ENCODE data around the gene ABCA4. TPM values are rescaled to one million over a fixed set of nuclear protein-coding genes. Genes with fewer than 3 reads are reported as not detected.

ABCA4 gene
- total RNA-seq, 6 donors from 2014 or later: under 0.01 to 1.3 (median 0.53) TPM

- 60 to 77% methylated on average over 6 of the region's 6 CpGs for WGBS, 2 donors
- no peak for DNase-seq
- no peaks in the 10 kb centered on the region for H3K36me3 ChIP-seq
- no peak for ATAC-seq (ENCODE audit: low FRiP score in 2 of 2)
- no peak overlapping the region for H3K27ac ChIP-seq
- H3K27me3 ChIP-seq: no peaks in the 10 kb centered on the region
- TF ChIP-seq CTCF (IDR thresholded peaks at IDR 0.05) (no peak), POLR2AphosphoS5 (IDR thresholded peaks at IDR 0.05) (no peak), EP300 (IDR thresholded peaks at IDR 0.05) (no peak), POLR2A (IDR thresholded peaks at IDR 0.05) (no peak)
- H3K4me1 ChIP-seq: no peaks in the 10 kb centered on the region
- H3K4me3 ChIP-seq: no peak overlapping the region
- H3K9me3 ChIP-seq: no peaks in the 10 kb centered on the region
Observed at GRCh38 chr1:94125551-94126514, 4.9 kb upstream of the ABCA4 start.

- Histone ChIP-seq H3K27ac (no peak overlapping the region), H3K4me1 (no peaks in the 10 kb centered on the region), H3K9me3 (no peaks in the 10 kb centered on the region), H3K27me3 (no peaks in the 10 kb centered on the region), H3K36me3 (no peaks in the 10 kb centered on the region), H3K4me3 (no peak overlapping the region)
- TF ChIP-seq CTCF (IDR thresholded peaks at IDR 0.05) (no peak), EP300 (IDR thresholded peaks at IDR 0.05) (no peak), POLR2AphosphoS5 (IDR thresholded peaks at IDR 0.05) (no peak), POLR2A (IDR thresholded peaks at IDR 0.05) (no peak)
- ATAC-seq (ENCODE audit: low FRiP score in 2 of 2) (no peak), DNase-seq (no peak)
- WGBS, 2 donors: 93 to 94% methylated on average over 1 of the region's 1 CpG
Observed at GRCh38 chr1:94124538-94124937, 3.6 kb upstream of the ABCA4 start.

DNA sequence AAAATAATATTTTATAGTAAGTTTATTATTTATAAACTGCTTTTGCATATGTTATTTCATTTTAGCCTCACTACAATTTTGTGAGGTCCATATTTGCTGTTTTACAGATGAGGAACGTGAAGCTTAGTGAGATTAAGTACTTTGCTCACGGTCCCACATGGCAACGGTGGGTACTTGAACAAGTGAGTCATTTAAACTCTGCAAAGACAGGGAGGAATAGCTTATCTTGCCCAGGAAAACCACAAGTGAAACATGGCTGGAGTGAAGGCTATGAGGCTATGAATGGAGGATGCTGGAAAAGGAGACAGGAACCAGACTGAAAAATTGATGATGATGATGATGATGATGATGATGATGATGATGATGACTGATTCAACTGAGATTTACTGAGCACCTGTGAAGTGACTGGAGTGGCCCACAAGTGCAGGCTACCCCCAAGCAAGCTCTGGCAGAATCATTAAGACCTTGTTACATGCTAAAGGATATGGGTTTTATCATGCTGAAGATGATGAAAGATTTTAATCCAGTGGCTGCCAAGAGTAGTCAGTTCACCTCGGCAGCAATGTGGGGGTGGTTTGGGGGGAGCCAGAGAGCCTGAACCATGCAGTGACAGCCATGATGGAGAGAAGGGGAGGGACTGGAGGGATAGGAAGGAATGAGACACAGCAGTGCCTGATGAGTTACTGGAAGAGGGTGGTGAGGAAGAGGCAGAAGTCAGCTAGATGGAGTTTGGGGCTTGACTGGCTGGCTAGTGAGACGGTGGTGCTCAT lies 1.4 kb upstream of the ABCA4 start:
- H3K4me1 ChIP-seq: no peaks in the 10 kb centered on the region
- H3K27me3 ChIP-seq: no peaks in the 10 kb centered on the region
- ATAC-seq (ENCODE audit: low FRiP score in 2 of 2): no peak
- WGBS, 2 donors: 74 to 77% methylated on average over 5 of the region's 5 CpGs
- no peaks in the 10 kb centered on the region for H3K9me3 ChIP-seq
- no peak overlapping the region for H3K27ac ChIP-seq
- H3K4me3 ChIP-seq: no peak overlapping the region
- no peaks in the 10 kb centered on the region for H3K36me3 ChIP-seq
- DNase-seq: no peak
- no peak for TF ChIP-seq EP300 (IDR thresholded peaks at IDR 0.05)
- TF ChIP-seq POLR2A (IDR thresholded peaks at IDR 0.05): no peak
- no peak for TF ChIP-seq POLR2AphosphoS5 (IDR thresholded peaks at IDR 0.05)
- TF ChIP-seq CTCF (IDR thresholded peaks at IDR 0.05): no peak

DNA sequence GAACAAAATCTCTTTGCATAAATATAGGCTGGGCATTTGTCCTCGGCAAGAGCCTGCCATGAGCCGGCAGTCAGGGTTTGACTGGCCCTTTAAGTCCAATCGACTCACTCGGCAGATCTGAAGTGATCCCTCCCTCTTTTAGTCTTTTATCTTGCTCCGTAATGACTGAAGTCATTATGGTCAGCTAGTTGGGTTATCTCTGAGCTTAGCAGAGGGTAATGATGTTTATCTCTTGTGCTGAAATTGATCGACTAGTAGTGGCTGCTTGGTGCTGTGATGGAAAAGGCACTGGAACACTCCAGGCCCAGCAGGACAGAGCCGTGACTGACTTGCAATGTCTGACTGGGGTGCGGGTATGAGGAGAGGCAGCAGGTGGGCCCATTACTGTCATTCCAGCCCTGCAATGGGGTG lies 468 bp upstream of the ABCA4 start:
- Histone ChIP-seq H3K4me3 (no peak overlapping the region), H3K4me1 (no peaks in the 10 kb centered on the region), H3K27me3 (no peaks in the 10 kb centered on the region), H3K9me3 (no peaks in the 10 kb centered on the region), H3K27ac (no peak overlapping the region), H3K36me3 (no peaks in the 10 kb centered on the region)
- ATAC-seq (ENCODE audit: low FRiP score in 2 of 2) (no peak), DNase-seq (no peak)
- 82 to 84% methylated on average over 7 to 8 of the region's 8 CpGs for WGBS, 2 donors
- TF ChIP-seq POLR2AphosphoS5 (IDR thresholded peaks at IDR 0.05): no peak

- Histone ChIP-seq H3K4me3 (no peak overlapping the region), H3K9me3 (no peaks in the 10 kb centered on the region), H3K27me3 (no peaks in the 10 kb centered on the region), H3K4me1 (no peaks in the 10 kb centered on the region), H3K27ac (no peak overlapping the region), H3K36me3 (no peaks in the 10 kb centered on the region)
- TF ChIP-seq CTCF (IDR thresholded peaks at IDR 0.05) (no peak), POLR2AphosphoS5 (IDR thresholded peaks at IDR 0.05) (no peak), POLR2A (IDR thresholded peaks at IDR 0.05) (no peak), EP300 (IDR thresholded peaks at IDR 0.05) (no peak)
- ATAC-seq (ENCODE audit: low FRiP score in 2 of 2) (no peak), DNase-seq (no peak)
- 86 to 88% methylated on average over 9 of the region's 9 CpGs for WGBS, 2 donors
Observed at GRCh38 chr1:94120570-94120901, 412 bp downstream of the ABCA4 start.
